MM.1S (cell line): Measurements from ENCODE around the gene PZP.

Experiments
- EZH2phosphoT487 ChIP-seq: fragments of 300-600 bp; sonication (generic); IDR thresholded peaks from 2 replicates; pipeline ENCODE4 v1.6.1; 2018; ENCODE audit warnings: antibody characterized with exemption, low read length
- TF ChIP-seq, protein P1 (sequence below): fragments of 300-600 bp; sonication (generic); IDR thresholded peaks from 2 replicates; pipeline ENCODE4 v1.5.1; 2016; ENCODE audit warnings: antibody characterized with exemption, low read length, mixed read lengths

DNA sequence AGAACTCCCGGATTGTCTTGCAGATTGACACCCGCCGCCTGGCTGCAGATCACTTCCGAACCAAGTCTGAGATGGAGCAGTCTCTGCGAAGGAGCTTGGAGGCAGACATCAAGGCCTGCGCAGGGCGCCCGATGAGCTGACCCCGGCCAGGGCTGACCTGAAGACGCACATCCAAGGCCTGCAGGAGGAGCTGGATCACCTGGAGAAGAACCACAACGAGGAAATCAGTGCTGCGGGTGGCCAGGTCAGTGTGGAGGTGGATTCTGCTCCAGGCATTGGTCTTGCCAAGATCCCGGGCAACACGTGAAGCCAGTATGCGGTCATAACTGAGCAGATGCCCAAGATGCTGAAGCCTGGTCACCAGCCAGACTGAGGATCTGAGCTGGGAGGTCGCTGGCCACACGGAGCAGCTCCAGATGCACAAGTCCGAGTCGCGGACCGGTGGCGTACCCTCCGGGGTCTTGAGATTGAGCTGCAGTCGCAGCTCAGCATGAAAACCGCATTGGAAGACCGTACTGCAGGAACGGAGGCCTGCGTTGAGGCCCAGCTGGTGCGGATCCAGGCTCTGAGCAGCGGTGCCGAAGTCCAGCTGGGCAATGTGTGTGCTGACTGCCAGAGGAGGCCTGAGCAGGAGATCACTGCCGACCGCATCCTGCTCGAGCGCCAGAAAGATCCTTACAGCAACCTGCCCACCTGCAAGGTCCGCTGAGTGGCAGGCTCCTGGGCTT is 80.1 kb downstream of the PZP start:
- TF ChIP-seq, protein P1, sequence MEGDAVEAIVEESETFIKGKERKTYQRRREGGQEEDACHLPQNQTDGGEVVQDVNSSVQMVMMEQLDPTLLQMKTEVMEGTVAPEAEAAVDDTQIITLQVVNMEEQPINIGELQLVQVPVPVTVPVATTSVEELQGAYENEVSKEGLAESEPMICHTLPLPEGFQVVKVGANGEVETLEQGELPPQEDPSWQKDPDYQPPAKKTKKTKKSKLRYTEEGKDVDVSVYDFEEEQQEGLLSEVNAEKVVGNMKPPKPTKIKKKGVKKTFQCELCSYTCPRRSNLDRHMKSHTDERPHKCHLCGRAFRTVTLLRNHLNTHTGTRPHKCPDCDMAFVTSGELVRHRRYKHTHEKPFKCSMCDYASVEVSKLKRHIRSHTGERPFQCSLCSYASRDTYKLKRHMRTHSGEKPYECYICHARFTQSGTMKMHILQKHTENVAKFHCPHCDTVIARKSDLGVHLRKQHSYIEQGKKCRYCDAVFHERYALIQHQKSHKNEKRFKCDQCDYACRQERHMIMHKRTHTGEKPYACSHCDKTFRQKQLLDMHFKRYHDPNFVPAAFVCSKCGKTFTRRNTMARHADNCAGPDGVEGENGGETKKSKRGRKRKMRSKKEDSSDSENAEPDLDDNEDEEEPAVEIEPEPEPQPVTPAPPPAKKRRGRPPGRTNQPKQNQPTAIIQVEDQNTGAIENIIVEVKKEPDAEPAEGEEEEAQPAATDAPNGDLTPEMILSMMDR, result no peak
- TF ChIP-seq EZH2phosphoT487, result no peak
